ENCODE data around the gene FOXP1.

DNA sequence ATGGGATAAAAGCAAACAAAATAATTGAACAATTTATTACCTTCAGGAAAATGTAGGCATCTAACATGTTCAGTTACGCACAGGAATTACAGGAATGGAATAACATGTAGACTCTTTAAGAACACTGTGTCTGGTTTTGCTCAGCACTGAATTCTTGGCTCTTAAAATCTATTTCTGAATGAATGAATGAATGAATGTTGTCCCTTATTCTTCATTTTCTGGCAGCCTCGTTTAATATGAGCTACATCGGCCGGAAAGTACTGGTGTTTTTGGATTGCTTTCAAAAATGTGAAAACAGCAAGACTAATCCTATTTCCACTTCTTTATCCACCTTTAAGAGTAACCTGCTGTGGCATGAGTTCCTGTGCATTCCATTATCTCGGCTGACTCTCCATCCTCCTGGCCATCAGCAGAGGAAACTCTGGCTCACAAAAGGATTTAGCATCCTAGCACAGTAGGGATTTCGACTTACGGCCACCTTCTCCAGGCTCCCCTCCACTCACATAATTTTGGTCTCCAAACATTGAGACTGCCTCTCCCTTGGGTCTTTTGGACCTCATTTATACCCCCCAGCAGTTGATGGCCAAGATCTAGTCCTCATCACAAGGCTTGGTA lies 145.3 kb downstream of the FOXP1 start:
- no peak for TF ChIP-seq POLR2A (IDR thresholded peaks at IDR 0.05)
- TF ChIP-seq, protein P1, sequence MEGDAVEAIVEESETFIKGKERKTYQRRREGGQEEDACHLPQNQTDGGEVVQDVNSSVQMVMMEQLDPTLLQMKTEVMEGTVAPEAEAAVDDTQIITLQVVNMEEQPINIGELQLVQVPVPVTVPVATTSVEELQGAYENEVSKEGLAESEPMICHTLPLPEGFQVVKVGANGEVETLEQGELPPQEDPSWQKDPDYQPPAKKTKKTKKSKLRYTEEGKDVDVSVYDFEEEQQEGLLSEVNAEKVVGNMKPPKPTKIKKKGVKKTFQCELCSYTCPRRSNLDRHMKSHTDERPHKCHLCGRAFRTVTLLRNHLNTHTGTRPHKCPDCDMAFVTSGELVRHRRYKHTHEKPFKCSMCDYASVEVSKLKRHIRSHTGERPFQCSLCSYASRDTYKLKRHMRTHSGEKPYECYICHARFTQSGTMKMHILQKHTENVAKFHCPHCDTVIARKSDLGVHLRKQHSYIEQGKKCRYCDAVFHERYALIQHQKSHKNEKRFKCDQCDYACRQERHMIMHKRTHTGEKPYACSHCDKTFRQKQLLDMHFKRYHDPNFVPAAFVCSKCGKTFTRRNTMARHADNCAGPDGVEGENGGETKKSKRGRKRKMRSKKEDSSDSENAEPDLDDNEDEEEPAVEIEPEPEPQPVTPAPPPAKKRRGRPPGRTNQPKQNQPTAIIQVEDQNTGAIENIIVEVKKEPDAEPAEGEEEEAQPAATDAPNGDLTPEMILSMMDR (IDR thresholded peaks at IDR 0.05): no peak
